HepG2 (cell line): ENCODE data around the gene TFDP2. TPM values are rescaled to one million over a fixed set of nuclear protein-coding genes. Genes with fewer than 3 reads are reported as not detected.

Source experiments
- ATAC-seq: fragments of 200-7000 bp; cut with Tn5 transposase; 3 replicates; pipeline ENCODE4 v1.9.1; 2020; ENCODE audit warnings: mild to moderate bottlenecking, moderate library complexity
- BruUV-seq: library from RNA; stranded (reverse); fragments of 400-500 nt; replicated peaks from 2 replicates; lab custom pipeline; 2021; lab: Mats Ljungman, UMichigan
- CTCF ChIA-PET: fragments of 300-600 bp; formaldehyde crosslinking; extraction: SDS; loops from one replicate; lab custom pipeline; 2021; ENCODE audit warnings: low total read pairs, inconsistent platforms, low intra/inter-chr PET ratio; lab: Yijun Ruan, JAX
- POLR2A ChIA-PET: fragments of 350-600 bp; sonication (Branson Sonifier 250); formaldehyde crosslinking; loops from one replicate; lab custom pipeline; 2020; ENCODE audit warnings: antibody characterized with exemption, inconsistent platforms; lab: Yijun Ruan, JAX
- DNase-seq: peaks from one replicate; pipeline ENCODE4 v3.0.0-alpha.2; 2015; ENCODE audit warnings: low spot score
- FAIRE-seq: peaks from 3 replicates; lab custom pipeline; 2011; peaks lifted over from hg19 to GRCh38; lab: Jason Lieb, UNC
- H2AFZ ChIP-seq: one replicate; pipeline ENCODE4 v1.6.1; 2011; ENCODE audit warnings: low read length, inconsistent platforms
- H3K27ac ChIP-seq: fragments of 300-600 bp; 3 replicates; pipeline ENCODE4 v1.8.0; 2011; ENCODE audit warnings: mixed run types, mild to moderate bottlenecking, mixed read lengths, low read length, inconsistent platforms; ENCODE audit not compliant: insufficient read depth; ENCODE audit errors: extremely low read length
- H3K27me3 ChIP-seq, 2 experiments: fragments of 200-600 bp in 1 of 2; 2 replicates in 1 of 2; 3 replicates in 1 of 2; pipeline versions ENCODE4 v1.6.0 to v1.8.0; 2011; ENCODE audit warnings: low read length in 2 of 2, mild to moderate bottlenecking in 2 of 2, moderate library complexity in 2 of 2, inconsistent platforms in 1 of 2; ENCODE audit not compliant: insufficient read depth in 2 of 2, control insufficient read depth in 1 of 2
- H3K36me3 ChIP-seq, 2 experiments: fragments of 200-600 bp in 1 of 2; replicated peaks in 1 of 2; 2 replicates in 1 of 2; 3 replicates in 1 of 2; pipeline versions ENCODE4 v1.5.1 to v1.8.0; 2011; ENCODE audit warnings: low read length in 2 of 2, inconsistent platforms in 1 of 2; ENCODE audit not compliant: insufficient read depth in 2 of 2, control insufficient read depth in 1 of 2
- H3K4me1 ChIP-seq: 2 replicates; pipeline ENCODE4 v1.5.1; 2012; ENCODE audit warnings: low read length, inconsistent platforms; ENCODE audit not compliant: insufficient read depth
- H3K4me2 ChIP-seq: 2 replicates; pipeline ENCODE4 v1.6.0; 2011; ENCODE audit warnings: low read depth, low read length, inconsistent platforms
- H3K4me3 ChIP-seq, 3 experiments: fragments of 200-600 bp in 1 of 3; sonication (generic), shearing (Covaris generic) in 1 of 3; replicated peaks in 1 of 3; 2 replicates each; pipeline ENCODE4 v1.5.1; 2011 to 2016; ENCODE audit warnings: low read length in 3 of 3, inconsistent platforms in 2 of 3, low read depth in 2 of 3, mild to moderate bottlenecking in 2 of 3, control low read depth in 1 of 3, mixed read lengths in 1 of 3; ENCODE audit not compliant: insufficient read depth in 1 of 3
- H3K79me2 ChIP-seq: one replicate; pipeline ENCODE4 v1.6.1; 2011; ENCODE audit warnings: low read length, inconsistent platforms; ENCODE audit not compliant: insufficient read depth
- H3K9ac ChIP-seq: 2 replicates; pipeline ENCODE4 v1.6.0; 2011; ENCODE audit warnings: mild to moderate bottlenecking, low read depth, low read length, inconsistent platforms; ENCODE audit not compliant: insufficient read depth
- H3K9me3 ChIP-seq: 2 replicates; pipeline ENCODE4 v1.5.1; 2012; ENCODE audit warnings: mild to moderate bottlenecking, low read length
- H4K20me1 ChIP-seq: 2 replicates; pipeline ENCODE4 v1.6.0; 2011; ENCODE audit warnings: inconsistent platforms, mild to moderate bottlenecking, low read length, moderate library complexity; ENCODE audit not compliant: insufficient read depth
- TRAFD1 ChIP-seq: sonication (generic); formaldehyde crosslinking; IDR thresholded peaks from 2 replicates; pipeline ENCODE4 v1.5.1; 2020; ENCODE audit warnings: missing genetic modification reagents, mild to moderate bottlenecking, borderline replicate concordance
- ZBTB39 ChIP-seq: sonication (generic); formaldehyde crosslinking; IDR thresholded peaks from 2 replicates; pipeline ENCODE4 v1.5.0; 2020; ENCODE audit warnings: missing genetic modification reagents
- ZC3H13 ChIP-seq: sonication (generic); formaldehyde crosslinking; IDR thresholded peaks from 2 replicates; pipeline ENCODE4 v1.8.1; 2023; ENCODE audit warnings: mild to moderate bottlenecking, missing genetic modification reagents, moderate library complexity
- ZNF460 ChIP-seq: sonication (generic); formaldehyde crosslinking; IDR thresholded peaks from 2 replicates; pipeline ENCODE4 v1.5.1; 2020; ENCODE audit warnings: missing genetic modification reagents, mild to moderate bottlenecking, borderline replicate concordance
- ZNF737 ChIP-seq: sonication (generic); formaldehyde crosslinking; IDR thresholded peaks from 2 replicates; pipeline ENCODE4 v1.5.0; 2020; ENCODE audit warnings: missing genetic modification reagents, mild to moderate bottlenecking, borderline replicate concordance
- WGBS: methylation state at CpG from one replicate; pipeline ENCODE4 v1.1.6; 2017; ENCODE audit warnings: low lambda C conversion rate; 5-methylcytosine and 5-hydroxymethylcytosine counted together
- in situ Hi-C: cut with HindIII; loops from 2 replicates; pipeline ENCODE4 v1.10.0; 2017; ENCODE audit warnings: low pct_unique_long_range_greater_than_20kb; ENCODE audit not compliant: extremely low pct_ligation_motif_present
- intact Hi-C: fragments of 100-400 bp; cut with micrococcal nuclease; formaldehyde crosslinking; loops from one replicate; pipeline ENCODE4 v1.10.0; 2022; ENCODE audit not compliant: unreplicated experiment
- polyA plus RNA-seq, 8 experiments: library from polyadenylated mRNA; depleted of rRNA in 3 of 8; stranded (reverse) in 7 of 8; unstranded in 1 of 8; fragments of >200 nt; fragmentation: Illumina TruSeq in 4 of 8; extraction: Trizol in 4 of 8; gene quantifications; 2 replicates each; pipeline versions ENCODE4 v1.2.1 to v1.2.3, GENCODE V29; 2011 to 2016; ENCODE audit warnings: low read depth in 4 of 8, missing spikeins in 1 of 8, mixed read lengths in 1 of 8; ENCODE audit not compliant: insufficient read depth in 1 of 8
- total RNA-seq, 5 experiments: library from RNA; depleted of rRNA; stranded (reverse); fragments of >200 nt; fragmentation: Illumina TruSeq; extraction: Trizol; gene quantifications; 2 replicates each; pipeline ENCODE4 v1.2.3, GENCODE V29; 2016; ENCODE audit warnings: low read depth in 1 of 5
- TF ChIP-seq, protein P1 (sequence below): sonication (generic); formaldehyde crosslinking; IDR thresholded peaks from 2 replicates; pipeline ENCODE4 v1.8.0; 2022; ENCODE audit warnings: missing genetic modification reagents, low read depth, mild to moderate bottlenecking, borderline replicate concordance

The TFDP2 gene
- total and polyA plus RNA-seq, 2 of the 13 experiments (the other 11 are each of a cell fraction or from before 2014, with no cell fraction given), result 17.9 to 37.4 TPM

GRCh38 chr3:142150271-142150670 lies 927 bp upstream of the TFDP2 start:
- Histone ChIP-seq H3K79me2 (peaks cover 26% of the 10 kb centered on the region), H3K4me3 (no peak overlapping the region), H3K4me2 (0 out of 2 replicates have a peak overlapping the region, but pooled peaks have one; percentile 74), H3K4me1 (peaks cover 34% of the 10 kb centered on the region), H2AFZ (peak overlapping the region; percentile 31), H3K9me3 (no peaks in the 10 kb centered on the region), H3K27me3 (no peaks in the 10 kb centered on the region), H3K27ac (no peak overlapping the region), H3K36me3 (no peaks in the 10 kb centered on the region), H3K9ac (no peak overlapping the region)
- 82% methylated on average over 13 of the region's 13 CpGs for WGBS
- in situ Hi-C loops, result no loop called here
- DNase-seq (no peak), FAIRE-seq (no peak)
- BruUV-seq, result no TSS peak
- CTCF ChIA-PET, result no interaction called here
- no peak for TF ChIP-seq ZBTB39 (CRISPR knock-in tag)
- no peak for TF ChIP-seq ZNF737 (CRISPR knock-in tag)
- TF ChIP-seq, protein P1, sequence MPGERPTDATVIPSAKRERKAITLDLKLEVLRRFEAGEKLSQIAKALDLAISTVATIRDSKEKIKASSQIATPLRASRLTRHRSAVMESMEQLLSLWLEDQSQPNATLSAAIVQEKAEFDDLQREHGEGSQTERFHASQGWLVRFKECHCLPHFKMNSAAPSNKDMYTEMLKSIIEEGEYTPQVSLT (CRISPR knock-in tag), result no peak
- TF ChIP-seq TRAFD1 (CRISPR knock-in tag), result no peak
- TF ChIP-seq ZC3H13, result no peak
- TF ChIP-seq ZNF460 (CRISPR knock-in tag), result peak; percentile 61; the same call in 1 of the 2 replicates
- TF ChIP-seq, all 625 proteins: peak for 1
- H4K20me1 ChIP-seq, result no peaks in the 10 kb centered on the region
- POLR2A ChIA-PET, result no interaction called here
- intact Hi-C loops, result no loop called here
- ATAC-seq, result no peak
